DND-41 (cell line): ENCODE data around the gene CSAD.

Source experiments
- ATAC-seq: fragments of 200-7000 bp; cut with Tn5 transposase; 3 replicates; pipeline ENCODE4 v1.9.1; 2021; ENCODE audit warnings: low read depth; ENCODE audit not compliant: insufficient read depth
- DNase-seq: peaks from one replicate; pipeline ENCODE4 v3.0.0-alpha.2; 2020
- H2AFZ ChIP-seq: 2 replicates; pipeline ENCODE4 v1.6.0; 2012; ENCODE audit warnings: low read depth, low read length
- H3K27ac ChIP-seq: 2 replicates; pipeline ENCODE4 v1.5.1; 2012; ENCODE audit warnings: low read length, inconsistent platforms
- H3K27me3 ChIP-seq: fragments of 200-600 bp; sonication (generic); 2 replicates; pipeline ENCODE4 v1.6.0; 2012; ENCODE audit warnings: low read length, mild to moderate bottlenecking, inconsistent platforms; ENCODE audit not compliant: insufficient read depth, poor library complexity
- H3K36me3 ChIP-seq: 2 replicates; pipeline ENCODE4 v1.5.1; 2012; ENCODE audit warnings: low read length, inconsistent platforms; ENCODE audit not compliant: insufficient read depth
- H3K4me1 ChIP-seq: 2 replicates; pipeline ENCODE4 v1.5.1; 2012; ENCODE audit warnings: mild to moderate bottlenecking, low read length; ENCODE audit not compliant: insufficient read depth
- H3K4me2 ChIP-seq: 2 replicates; pipeline ENCODE4 v1.6.0; 2012; ENCODE audit warnings: mild to moderate bottlenecking, moderate library complexity, low read length, inconsistent platforms; ENCODE audit not compliant: insufficient read depth
- H3K4me3 ChIP-seq, 2 experiments: fragments of 200-600 bp in 1 of 2; shearing (Covaris generic) in 1 of 2; 2 replicates each; pipeline ENCODE4 v1.5.1; 2012 to 2016; ENCODE audit warnings: inconsistent platforms in 2 of 2, low read length in 2 of 2, mild to moderate bottlenecking in 2 of 2, low read depth in 1 of 2, moderate library complexity in 1 of 2
- H3K79me2 ChIP-seq: 2 replicates; pipeline ENCODE4 v1.6.0; 2012; ENCODE audit warnings: low read length, inconsistent platforms; ENCODE audit not compliant: insufficient read depth
- H3K9ac ChIP-seq: 2 replicates; pipeline ENCODE4 v1.6.0; 2012; ENCODE audit warnings: low read depth, mild to moderate bottlenecking, inconsistent platforms, low read length, moderate library complexity
- H3K9me3 ChIP-seq: 2 replicates; pipeline ENCODE4 v1.5.1; 2012; ENCODE audit warnings: low read length, moderate library complexity, mild to moderate bottlenecking, inconsistent platforms; ENCODE audit not compliant: insufficient read depth, severe bottlenecking
- H4K20me1 ChIP-seq: 2 replicates; pipeline ENCODE4 v1.6.0; 2012; ENCODE audit warnings: low read length; ENCODE audit not compliant: insufficient read depth
- EZH2 ChIP-seq: IDR thresholded peaks from 3 replicates; pipeline ENCODE4 v1.6.1; 2012; ENCODE audit warnings: borderline replicate concordance, low read depth, mild to moderate bottlenecking, moderate library complexity, low read length, inconsistent platforms; ENCODE audit not compliant: severe bottlenecking
- TF ChIP-seq, protein P1 (sequence below): IDR thresholded peaks from 2 replicates; pipeline ENCODE4 v1.5.1; 2012; ENCODE audit warnings: borderline replicate concordance, low read length, moderate library complexity, mild to moderate bottlenecking; ENCODE audit not compliant: poor library complexity, severe bottlenecking; ENCODE audit errors: extremely low read depth

CSAD gene

GRCh38 chr12:53219292-53219955, 38.7 kb upstream of the CSAD start:
- DNase-seq = no peak
- peaks cover 45% of the 10 kb centered on the region for H3K4me1 ChIP-seq

DNA sequence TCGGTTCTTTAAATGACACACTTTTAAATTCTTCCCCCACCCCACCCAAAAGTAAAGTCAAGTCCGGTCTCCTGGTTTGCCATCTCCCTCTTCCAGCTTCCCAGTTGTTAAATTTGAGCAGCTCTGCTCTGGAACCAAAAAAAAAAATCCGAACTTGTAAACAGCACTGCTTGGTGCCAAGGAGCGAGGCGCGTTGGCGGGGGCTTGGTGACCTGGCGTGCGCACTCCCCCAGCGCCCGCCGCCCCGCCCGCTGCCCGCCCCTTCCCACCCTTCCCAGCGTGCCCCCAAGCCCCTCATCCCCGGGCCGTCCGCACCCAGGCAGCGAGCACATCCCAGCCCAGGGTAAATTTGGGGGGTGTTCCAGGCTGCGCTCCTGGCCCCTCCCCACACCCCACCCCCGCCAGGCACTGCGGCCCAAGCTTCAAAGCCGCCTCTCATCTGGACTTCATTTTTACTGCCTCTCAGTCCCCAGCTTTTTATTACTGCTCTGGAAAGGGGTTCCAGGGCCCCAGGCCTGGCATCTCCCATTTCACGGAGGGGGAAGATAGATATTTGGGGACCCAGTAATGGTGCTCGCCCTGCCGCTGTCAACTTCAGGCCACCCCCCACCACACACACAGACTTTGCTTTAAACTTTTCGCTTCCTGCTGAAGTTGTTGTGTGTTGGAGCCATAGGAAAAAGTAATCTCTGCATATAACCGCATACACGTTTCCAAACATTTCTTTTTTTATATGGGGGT, 38.0 kb upstream of the CSAD start:
- Histone ChIP-seq H4K20me1 (no peaks in the 10 kb centered on the region), H3K9me3 (no peaks in the 10 kb centered on the region), H3K27ac (no peak overlapping the region), H3K36me3 (no peaks in the 10 kb centered on the region), H3K4me3 (no peak overlapping the region), H3K4me2 (no peak overlapping the region), H2AFZ (no peak overlapping the region), H3K27me3 (peaks cover 18% of the 10 kb centered on the region), H3K79me2 (no peaks in the 10 kb centered on the region), H3K4me1 (peaks cover 38% of the 10 kb centered on the region), H3K9ac (no peak overlapping the region)
- TF ChIP-seq, protein P1, sequence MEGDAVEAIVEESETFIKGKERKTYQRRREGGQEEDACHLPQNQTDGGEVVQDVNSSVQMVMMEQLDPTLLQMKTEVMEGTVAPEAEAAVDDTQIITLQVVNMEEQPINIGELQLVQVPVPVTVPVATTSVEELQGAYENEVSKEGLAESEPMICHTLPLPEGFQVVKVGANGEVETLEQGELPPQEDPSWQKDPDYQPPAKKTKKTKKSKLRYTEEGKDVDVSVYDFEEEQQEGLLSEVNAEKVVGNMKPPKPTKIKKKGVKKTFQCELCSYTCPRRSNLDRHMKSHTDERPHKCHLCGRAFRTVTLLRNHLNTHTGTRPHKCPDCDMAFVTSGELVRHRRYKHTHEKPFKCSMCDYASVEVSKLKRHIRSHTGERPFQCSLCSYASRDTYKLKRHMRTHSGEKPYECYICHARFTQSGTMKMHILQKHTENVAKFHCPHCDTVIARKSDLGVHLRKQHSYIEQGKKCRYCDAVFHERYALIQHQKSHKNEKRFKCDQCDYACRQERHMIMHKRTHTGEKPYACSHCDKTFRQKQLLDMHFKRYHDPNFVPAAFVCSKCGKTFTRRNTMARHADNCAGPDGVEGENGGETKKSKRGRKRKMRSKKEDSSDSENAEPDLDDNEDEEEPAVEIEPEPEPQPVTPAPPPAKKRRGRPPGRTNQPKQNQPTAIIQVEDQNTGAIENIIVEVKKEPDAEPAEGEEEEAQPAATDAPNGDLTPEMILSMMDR = no peak
- TF ChIP-seq EZH2 = no peak
- DNase-seq (no peak), ATAC-seq (no peak)

More at GRCh38 chr12:53219292-53219955, 38.7 kb upstream of the CSAD start:
- Histone ChIP-seq H3K79me2 (no peaks in the 10 kb centered on the region), H3K27ac (no peak overlapping the region), H3K4me3 (peak overlapping the region in 1 of 2 experiments; percentile 82; a peak in 2 of 4 replicates), H3K27me3 (peaks cover 18% of the 10 kb centered on the region), H4K20me1 (no peaks in the 10 kb centered on the region), H3K9ac (peak overlapping the region; percentile 67; the same call in 1 of the 2 replicates), H3K9me3 (no peaks in the 10 kb centered on the region), H2AFZ (no peak overlapping the region), H3K36me3 (no peaks in the 10 kb centered on the region), H3K4me2 (peak overlapping the region; percentile 93)
- ATAC-seq = no peak
- peak; percentile 91 for TF ChIP-seq EZH2
- TF ChIP-seq, protein P1 = no peak

DNA sequence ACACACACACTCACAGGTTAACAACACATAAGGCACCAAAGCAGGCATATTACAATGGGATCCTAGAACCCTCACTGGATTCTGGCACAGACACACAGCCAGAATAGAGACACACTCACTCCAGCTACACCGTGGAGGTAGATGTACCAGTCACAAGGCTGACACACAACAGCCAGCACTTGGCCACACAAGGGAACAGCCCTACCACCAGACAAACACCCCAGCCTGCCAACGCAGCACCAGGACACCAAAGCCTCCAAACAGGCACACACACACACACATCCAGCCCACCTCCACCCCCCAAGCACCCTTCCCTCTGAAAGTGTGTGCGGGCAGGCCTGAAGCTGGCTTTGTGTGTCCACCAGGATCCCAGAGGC, 37.2 kb upstream of the CSAD start:
- DNase-seq = no peak
- no peak for TF ChIP-seq EZH2
- TF ChIP-seq, protein P1 = no peak
- Histone ChIP-seq H2AFZ (no peak overlapping the region), H3K4me1 (peaks cover 38% of the 10 kb centered on the region), H3K79me2 (no peaks in the 10 kb centered on the region), H3K9ac (no peak overlapping the region), H3K4me2 (no peak overlapping the region), H3K27ac (no peak overlapping the region), H3K4me3 (no peak overlapping the region), H3K9me3 (no peaks in the 10 kb centered on the region), H3K36me3 (no peaks in the 10 kb centered on the region), H3K27me3 (peaks cover 18% of the 10 kb centered on the region), H4K20me1 (no peaks in the 10 kb centered on the region)
- no peak for ATAC-seq
